Middle frontal gyrus (tissue), 1 donor: ENCODE measurements around the gene FGF4.
"Not testable (repeated sequence)": the region's sequence is repeated elsewhere in the genome, so short reads cannot be mapped to it uniquely, and the experiment has no call there.

Source experiments
- DNase-seq: peaks from one replicate; pipeline ENCODE4 v3.0.0-alpha.2; 2015; ENCODE audit warnings: low spot score; ENCODE audit errors: extremely low spot score

The FGF4 gene

DNA sequence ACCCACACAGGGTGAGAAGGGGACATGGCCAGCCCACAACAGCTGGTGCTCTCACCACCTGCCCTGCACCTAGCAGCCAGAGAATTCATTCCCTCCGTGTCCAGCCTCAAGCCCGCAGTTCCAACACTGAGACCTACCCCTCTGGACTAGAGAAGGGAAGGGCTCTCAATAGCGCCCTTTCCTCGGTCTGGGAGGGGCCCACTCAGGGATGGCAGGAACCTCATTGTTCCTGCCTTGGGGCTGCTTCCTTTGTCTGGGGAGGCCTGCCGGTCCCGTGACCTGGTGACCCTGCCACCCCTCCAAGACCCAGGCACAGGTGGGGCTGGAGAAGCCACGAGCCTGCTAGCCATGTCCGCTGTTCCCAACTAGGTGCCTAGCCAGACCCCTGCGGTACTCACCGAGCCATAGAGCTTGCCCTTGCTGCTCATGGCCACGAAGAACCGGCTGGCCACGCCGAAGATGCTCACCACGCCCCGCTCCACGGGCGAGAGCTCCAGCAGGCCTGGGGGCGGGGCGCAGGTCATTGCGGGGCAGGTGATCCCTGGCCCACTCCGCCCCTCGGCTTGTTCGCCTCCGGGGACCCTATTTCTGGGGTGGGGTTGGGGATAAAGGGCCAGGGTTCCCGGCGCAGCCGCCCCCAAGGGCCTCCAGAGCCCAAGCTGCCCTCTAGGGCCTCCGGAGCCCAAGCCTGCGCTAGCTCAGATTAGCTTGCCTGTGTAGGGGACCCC lies 1.4 kb downstream of the FGF4 start:
- no peak for DNase-seq

DNA sequence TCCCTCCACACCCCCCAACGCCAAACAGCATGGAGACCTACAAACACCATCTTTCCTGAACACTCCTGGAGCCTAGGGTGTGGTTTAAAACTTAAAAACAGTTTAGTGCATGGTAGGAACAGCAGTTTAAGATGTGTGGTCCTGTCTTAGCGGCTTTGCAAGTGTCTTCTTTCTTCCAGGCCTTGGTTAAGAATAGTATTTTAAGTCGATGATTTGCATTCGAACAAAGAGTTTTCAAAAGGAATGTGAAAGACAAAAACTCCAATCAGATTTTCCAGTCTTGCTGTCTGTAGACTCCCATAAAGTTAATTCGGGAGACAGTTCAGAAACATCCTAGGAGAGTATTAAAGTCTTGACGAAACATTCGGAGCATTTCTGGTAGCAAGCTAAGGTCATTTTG lies 3.7 kb downstream of the FGF4 start:
- no peak for DNase-seq

DNA sequence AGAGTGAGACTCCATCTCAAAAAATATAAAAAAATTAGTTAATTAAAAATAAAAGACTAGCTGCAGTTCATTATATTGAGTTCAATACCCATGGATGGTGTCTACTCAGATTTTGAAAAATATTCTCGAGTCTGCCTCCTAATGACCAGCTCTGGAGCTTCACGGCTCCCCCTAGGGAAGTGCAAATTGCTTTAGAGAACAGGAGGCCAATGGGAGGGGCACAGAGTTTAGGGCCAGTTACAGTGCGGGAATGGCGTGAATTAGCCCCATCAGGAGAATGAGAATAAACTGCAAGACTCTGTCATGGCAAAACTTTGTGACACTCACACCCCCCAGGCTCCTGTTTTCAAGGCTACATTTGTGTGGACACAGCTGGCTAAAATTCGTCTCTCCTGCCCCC lies 4.6 kb downstream of the FGF4 start:
- no peak for DNase-seq

DNA sequence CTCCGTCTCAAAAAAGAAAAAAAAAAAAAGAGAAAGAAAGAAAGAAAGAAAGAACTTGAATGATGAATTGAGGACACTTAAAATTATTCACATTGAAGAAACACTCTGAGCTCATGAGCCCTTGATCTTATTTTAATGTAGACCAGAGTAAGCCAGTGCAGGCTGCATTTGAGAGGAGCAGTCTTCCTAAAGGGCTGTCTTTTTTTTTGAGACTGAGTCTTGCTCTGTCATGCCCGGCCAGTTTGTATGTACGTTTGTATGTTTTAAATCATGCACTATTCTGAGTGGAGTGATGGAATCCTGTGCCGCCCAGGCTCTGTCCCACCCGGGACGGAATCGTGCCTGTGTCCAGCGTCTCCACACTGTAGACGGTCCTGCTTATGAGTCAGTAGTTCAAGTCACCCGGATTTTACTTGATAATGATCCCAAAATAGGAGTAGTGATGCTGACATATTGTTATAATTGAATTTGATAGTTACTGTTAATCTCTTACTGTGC lies 9.6 kb downstream of the FGF4 start:
- DNase-seq: no peak

DNA sequence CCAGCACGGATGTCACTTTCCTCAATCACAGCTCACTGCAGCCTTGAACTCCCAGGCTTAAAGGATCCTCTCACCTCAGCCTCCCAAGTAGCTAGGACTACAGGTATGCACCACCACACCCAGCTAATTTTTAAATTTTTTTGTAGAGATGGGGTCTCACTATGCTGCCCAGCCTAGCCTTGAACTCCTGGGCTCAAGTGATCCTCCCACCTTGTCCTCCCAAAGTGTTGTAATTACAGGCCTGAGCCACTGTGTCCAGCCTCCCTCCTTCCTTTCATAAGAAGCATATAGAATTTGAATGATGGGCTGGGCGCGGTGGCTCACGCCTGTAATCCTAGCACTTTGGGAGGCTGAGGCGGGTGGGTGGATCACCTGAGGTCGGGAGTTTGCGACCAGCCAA lies 10.2 kb downstream of the FGF4 start:
- not testable (repeated sequence) for DNase-seq

DNA sequence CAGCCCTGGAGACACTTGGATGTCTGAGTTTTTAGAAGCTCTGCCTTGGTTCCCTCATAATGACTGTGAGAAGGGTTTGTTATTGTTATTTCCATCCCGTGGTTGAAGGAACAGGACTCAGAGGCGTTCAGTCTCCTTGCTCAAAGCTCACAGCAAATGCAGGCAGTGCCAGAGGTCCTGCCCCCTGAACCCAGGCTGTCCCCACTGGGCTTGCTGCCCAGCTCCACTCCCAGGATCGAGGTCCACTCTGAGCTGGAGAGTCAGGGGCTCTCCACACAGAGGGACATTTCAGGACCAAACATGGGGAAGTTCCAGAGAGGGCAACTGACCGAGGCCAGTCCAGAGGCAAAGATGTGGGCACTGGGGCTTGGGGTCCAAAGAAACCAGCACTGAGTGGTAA lies 14.8 kb downstream of the FGF4 start:
- no peak for DNase-seq

DNA sequence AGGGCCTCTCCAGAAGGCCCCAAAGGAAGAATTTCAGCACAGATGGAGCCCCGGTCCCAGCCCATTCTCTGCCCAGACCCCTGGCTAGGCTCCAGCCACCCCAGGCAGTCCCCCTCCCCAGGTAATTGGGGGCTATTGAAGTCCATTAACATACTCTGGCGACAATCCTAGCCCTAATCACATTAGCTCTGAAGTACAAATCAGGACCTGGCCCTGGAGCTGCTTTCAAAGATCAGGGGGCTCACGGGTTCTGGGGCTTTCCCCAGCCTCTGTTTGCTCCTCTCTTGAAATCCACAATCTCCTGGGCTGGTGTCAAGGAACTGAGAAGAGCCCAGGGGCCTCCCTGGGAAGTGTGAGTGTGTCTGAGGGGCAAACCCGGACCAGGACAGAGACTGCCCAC lies 22.3 kb downstream of the FGF4 start:
- no peak for DNase-seq

DNA sequence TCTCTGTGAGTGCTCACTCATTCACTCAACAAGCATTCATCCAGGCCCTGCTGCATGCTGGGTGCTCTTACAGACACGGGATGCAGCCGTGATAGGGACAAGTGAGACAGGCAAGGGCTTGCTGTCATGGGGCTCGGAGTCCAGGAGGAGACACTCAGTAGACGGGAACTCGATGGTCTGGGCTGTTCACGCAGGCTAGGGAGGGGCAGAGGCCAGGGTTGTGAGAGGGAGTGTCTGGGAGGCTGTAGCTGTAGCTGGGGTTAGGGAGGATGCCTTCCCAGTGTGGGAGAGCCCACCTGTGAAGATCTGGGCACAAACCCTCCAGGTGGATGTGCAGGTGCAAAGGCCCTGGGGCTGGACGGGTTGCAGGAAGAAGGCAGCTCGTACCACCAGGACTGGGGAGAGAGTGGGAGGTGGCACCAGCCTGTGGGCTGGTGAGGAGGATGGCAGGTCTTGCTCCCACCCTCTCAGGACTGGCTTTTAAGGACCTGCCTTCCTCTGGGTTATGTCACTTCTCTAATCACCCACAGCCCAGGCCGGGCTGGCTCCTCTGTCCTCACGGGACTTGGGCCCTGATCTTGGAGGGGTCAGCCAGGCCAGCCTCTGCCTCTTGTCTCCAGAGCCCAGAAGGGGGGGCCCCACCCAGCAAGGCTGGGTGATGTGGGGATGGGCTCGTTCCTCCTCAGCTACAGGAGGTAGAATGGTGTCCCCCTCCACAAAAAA lies 24.1 kb downstream of the FGF4 start:
- no peak for DNase-seq

DNA sequence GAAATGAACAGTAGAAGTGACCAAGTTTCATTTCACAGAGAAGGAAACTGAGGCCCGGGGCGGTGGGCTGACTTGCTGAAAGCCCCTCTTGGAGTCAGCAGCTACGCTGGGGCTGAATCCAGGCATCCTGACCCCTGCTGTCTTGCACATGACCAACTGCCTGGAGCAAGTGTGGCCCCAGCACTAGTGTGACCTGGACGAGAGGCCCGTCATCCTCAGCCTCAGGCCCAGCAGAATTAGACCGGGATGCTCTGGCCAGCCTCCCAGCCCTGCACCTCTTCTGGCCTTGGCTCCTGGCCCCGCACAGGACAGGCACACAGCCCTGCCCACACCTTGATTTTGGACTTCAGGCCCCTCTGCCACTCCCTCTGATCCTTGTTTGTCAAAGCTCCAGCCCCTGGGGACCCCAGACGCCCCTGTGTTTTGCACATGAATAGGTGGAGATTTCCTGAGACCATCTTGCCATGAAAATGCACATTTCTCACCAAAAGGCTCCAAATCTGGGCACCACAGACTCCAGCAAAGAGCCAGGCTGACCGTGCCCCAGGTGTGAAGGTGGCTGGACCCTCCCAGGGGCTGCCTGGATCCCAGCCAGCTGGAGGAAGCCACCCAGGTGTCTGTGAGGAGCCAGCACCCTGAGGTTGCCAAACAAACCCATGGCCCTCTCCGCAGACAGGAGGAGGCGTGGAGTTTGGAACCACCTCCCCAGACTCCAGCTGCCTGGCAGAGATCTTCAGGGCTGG lies 24.9 kb downstream of the FGF4 start:
- DNase-seq: no peak

DNA sequence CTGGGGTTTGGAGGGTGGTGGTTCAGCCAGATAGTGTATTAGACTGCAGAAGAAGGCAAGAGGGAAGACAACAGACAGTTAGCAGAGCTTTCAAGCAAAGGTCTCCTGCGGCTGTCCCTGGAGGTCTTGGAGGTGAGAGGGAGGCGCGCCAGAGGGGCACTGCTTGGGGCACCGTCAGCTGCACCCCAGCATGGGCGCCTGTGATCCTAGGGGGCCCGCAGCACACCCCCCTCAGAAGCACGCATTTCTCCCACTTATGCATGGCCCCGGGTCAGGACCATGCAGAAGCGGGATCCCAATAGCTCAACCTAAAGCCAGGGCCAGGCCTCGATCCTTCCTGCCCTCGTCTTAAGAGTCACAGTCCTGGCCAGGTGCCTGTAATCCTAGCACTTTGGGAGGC lies 26.5 kb downstream of the FGF4 start:
- no peak for DNase-seq

DNA sequence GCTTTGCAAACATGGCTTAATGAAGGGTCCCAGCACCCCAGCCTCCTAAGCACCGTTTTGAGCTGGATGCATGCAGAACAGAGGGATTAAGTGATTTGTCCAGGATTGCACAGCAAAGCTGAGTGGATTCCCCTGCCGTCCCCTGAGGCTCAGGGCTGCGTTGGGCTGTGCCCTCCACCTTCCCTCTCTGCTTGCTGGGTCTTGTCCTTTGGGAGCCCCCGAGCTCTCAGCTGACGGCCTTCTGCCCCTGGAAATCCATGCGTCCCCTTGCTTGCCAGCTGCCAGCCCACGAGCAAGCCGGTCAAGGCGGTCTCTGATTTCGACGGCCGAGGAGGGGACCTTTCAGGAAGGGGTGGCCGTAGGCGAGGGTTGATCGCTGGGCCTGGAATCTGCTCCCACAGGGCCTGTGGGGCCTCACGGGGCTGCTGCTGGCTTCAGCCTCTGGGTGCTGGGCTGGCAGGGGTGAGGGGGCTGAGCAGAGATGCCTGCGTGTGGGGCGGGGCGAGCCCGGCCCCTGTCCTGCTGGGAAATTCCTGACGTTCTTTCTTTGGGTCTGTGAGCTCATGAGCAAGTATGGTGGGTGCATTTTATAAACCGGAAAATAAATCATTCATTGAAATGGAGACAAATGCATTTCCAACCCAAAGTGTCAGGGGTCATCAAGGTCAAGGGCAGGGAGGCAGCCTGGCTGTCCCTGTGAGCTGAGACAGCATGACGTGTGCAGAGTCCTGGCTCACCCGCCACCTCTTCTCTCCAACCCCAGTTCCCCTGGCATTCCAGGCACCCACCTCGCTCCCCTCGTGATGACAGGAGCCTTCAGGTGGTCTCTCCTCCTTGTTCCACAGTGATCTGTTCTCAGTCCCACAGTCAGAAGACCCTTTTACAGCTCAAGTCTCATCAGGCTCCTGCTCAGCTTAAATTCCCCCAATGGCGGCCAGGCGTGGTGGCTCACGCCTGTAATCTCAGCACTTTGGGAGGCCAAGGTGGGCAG lies 28.1 kb downstream of the FGF4 start:
- no peak for DNase-seq

DNA sequence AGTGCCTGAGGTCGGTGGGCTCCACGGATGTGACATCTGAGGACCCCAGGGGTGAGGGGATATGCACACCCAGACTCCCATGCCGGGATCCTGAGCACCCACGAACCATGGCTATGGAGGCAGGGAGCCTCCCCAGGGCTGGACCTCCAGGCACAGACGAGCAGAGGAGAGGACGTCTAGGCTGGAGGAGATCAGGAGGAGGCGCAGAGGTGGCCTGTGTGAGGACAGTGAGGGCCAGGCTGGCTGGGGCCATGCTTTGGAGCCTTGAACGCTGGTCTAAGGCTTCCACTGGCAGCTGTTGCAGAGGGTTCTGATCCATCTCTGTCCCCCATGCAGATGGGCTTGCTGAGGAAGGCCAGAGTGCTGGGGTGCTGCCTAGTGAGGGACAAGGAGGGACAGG lies 29.0 kb downstream of the FGF4 start:
- no peak for DNase-seq

DNA sequence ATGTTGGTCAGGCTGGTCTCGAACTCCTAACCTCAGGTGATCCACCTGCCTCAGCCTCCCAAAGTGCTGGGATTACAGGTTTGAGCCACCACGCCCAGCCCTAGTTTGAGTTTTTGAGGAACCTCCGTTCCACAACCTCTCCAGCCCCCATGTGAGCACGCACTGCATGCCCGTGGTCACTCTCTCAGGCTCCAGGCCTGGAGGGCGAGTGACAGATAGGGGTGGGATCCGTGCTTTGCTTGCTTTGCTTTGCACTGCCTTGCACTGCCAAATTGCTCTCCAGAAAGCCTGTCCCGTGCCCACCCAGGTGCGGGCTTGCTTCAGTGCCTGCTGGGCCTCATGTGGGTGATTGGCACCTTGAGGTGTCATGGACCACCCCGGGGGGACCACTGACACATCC lies 29.9 kb downstream of the FGF4 start:
- no peak for DNase-seq

DNA sequence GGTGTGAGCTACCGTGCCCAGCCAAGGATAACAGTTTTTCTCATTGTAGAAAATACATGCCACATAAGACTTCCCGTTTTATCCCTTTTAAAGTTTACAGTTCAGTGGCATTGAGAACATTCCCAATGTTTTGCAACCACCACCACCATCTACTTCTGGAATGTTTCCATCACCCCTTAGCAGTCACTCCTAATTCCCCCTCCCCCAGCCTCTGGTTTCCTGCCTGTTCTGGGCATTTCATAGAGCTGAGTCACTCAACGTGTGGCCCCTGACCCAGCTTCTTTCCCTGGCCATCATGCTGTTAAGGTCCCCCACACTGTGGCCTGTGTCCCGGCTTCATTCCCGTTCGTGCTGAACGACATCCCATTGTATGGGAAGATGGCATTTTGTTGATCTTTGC lies 30.7 kb downstream of the FGF4 start:
- no peak for DNase-seq

DNA sequence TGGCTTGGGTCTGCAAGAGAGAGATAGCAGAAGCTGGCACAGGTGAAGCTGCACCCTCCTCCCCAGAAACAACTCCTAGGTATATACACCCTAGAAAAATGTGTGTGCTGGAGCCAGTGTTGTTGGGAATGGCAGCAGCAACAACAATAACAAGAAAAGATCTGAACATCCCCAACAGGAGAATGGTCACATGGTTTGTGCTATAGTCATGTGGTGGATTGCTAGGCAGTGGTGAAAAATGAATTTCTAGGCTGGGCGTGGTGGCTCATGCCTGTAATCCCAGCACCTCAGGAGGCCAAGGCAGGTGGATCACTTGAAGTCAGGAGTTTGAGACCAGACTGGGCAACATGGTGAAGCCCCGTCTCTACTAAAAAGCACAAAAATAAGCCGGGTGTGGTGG lies 40.3 kb downstream of the FGF4 start:
- no peak for DNase-seq

DNA sequence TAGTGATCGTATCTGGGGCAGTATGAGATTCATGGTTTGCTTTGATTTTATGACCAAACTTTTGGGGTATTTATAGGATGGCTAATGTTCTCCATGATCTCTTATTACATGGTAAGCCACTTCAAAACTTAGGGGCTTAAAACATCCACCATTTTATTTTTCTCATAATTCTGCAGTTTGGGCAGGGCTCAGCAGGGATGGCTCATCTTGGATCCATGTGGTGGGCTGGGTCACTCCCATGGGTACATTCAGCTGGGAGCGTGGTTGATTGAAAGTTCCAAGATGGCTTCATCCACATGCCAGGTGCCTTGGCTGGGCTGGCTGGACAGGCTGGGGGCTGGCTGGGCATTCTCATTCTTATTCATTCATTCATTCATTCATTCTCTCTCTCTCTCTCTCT lies 40.8 kb downstream of the FGF4 start:
- DNase-seq: no peak

DNA sequence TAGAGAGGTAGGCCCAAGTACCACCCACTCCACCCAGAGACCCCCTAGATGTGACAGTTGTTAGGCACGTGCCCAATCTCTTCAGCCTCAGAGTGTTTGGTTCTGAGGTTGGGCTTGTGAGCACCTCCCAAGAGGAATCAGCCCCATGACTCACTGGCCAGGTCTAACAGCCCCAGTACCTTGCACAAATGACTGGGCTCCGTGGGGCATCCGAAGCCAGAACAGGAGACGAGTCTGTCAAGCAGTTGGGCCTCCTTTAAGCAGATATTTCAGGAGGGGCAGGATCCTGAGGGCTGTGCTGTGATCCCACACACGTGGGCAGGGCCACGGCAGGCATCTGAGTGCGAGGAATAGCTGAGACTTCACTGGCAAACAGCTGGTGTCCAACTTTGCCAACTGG lies 42.2 kb downstream of the FGF4 start:
- DNase-seq: no peak

DNA sequence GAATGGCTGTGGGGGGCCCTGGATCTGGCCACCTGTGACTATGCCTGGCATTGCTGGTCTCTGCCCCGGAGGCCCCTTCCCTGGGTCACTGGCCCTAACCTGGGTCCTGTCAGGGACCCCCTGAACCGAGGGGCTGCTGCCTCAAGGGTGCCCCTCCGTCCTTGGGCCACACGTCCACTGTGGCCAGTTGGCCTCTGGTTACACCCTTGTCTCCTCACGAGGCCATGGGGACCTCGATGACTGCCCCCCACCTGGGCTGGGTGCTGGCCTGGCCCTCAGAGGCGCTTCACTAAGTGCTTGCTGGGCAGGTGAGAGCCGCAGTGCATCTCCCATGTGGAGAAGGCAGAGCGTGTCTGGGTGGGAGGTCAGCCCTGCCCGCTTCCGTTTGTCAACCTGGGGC lies 44.0 kb downstream of the FGF4 start:
- no peak for DNase-seq

DNA sequence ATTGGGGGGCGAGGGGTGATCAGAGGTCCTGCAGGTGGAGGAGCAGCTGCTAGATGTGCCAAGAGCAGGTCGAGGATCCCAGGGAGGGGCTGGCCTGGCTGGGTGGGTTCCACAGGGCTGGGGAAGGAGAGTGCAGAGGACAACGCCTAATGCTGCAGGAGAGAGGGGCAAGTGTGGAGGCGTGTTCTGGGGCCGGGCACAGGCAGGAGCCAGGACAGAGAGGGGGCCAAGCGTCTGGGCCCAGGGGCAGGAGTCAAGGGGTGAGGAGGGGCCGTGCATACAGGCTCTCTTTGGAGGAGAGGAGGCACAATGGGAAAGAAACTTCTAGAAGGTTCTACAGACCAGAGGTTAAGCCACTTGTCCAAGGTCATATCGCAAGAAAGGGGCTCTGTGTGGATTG lies 44.6 kb downstream of the FGF4 start:
- DNase-seq: no peak

DNA sequence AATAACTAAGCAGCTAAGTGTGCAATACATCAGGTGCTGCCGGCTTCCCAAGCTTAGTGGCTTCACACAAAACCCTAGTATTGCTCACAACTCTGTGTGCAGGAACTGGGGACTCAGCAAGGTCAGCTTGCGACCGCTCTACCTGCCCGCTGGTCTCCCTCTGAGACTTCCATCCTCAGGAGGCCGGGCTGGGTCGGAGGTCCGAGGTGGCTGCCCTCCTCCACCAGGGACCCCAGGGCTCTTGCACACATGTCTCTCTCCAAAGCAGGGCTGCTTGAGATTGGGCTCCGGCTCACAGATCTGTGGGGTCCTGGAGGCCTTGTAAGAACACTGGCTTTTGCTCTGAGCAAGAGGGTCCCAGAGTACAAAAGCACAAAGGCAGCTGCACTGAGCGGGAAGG lies 45.9 kb downstream of the FGF4 start:
- DNase-seq: no peak

DNA sequence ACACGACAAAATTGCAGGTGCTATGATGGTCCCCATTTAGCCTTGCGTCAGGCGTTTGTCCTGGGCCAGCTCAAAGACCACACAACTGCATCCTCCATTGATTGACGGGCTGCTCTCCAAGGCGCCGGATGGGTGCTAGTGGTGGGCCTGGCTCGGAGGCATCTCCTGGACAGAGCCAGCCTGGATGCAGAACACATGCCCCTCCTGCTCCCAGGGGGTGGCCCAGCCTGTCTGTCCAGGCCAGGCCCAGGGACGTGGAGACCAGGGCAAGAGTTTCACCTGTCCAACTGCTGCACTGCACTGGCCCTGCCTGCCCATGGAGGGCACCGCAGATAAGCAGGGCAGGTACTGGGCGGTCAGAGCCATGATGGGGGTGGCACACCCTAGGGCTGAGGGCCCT lies 47.9 kb downstream of the FGF4 start:
- DNase-seq: no peak
